ENCODE results near the gene TTC3. TPM values are rescaled to one million over a fixed set of nuclear protein-coding genes. Genes with fewer than 3 reads are reported as not detected.

The TTC3 gene
- total and polyA plus RNA-seq, 9 of the 15 experiments (the other 6 are each of a cell fraction or from before 2014, with no cell fraction given): 17.5 to 92.0 (median 59.5) TPM

- TF ChIP-seq ZNF75A (CRISPR knock-in tag; IDR thresholded peaks at IDR 0.05): no peak
- 0 out of 2 replicates have a peak, but pooled peaks have one; percentile 29 for TF ChIP-seq CGGBP1 (CRISPR knock-in tag; IDR thresholded peaks at IDR 0.05)
- no peak for TF ChIP-seq XRCC5 (IDR thresholded peaks at IDR 0.05; ENCODE audit: low read depth, low read length)
- TF ChIP-seq TRIM25 (IDR thresholded peaks at IDR 0.05; ENCODE audit: borderline replicate concordance): 0 out of 2 replicates have a peak, but pooled peaks have one; percentile 11
- TF ChIP-seq ZNF124 (CRISPR knock-in tag; IDR thresholded peaks at IDR 0.05): no peak
- TF ChIP-seq HDAC2 (IDR thresholded peaks at IDR 0.05): 0 out of 2 replicates have a peak, but pooled peaks have one; percentile 22
- TF ChIP-seq ARID1B (IDR thresholded peaks at IDR 0.05): no peak
- TF ChIP-seq MXD1 (CRISPR knock-in tag; IDR thresholded peaks at IDR 0.05; ENCODE audit: borderline replicate concordance, poor library complexity, severe bottlenecking): no peak
- no peak for TF ChIP-seq MXI1 (IDR thresholded peaks at IDR 0.05; ENCODE audit: low read depth, low read length)
- TF ChIP-seq IRF9 (tag; IDR thresholded peaks at IDR 0.05): peak; percentile 30; the same call in 1 of the 2 replicates
- TF ChIP-seq TRIM28 (IDR thresholded peaks at IDR 0.05): no peak
- 0 out of 2 replicates have a peak, but pooled peaks have one; percentile 11 for TF ChIP-seq ATF7 (IDR thresholded peaks at IDR 0.05)
- no peak for TF ChIP-seq FOXM1 (IDR thresholded peaks at IDR 0.05; ENCODE audit: low read depth)
- no peak for TF ChIP-seq FOXM1 (CRISPR knock-in tag; IDR thresholded peaks at IDR 0.05; ENCODE audit: low read depth)
- no peak for TF ChIP-seq RBFOX2 (IDR thresholded peaks at IDR 0.05; ENCODE audit: low read depth, low read length)
- TF ChIP-seq MAZ (CRISPR knock-in tag; conservative IDR thresholded peaks at IDR 0.05 in 1 of 2, IDR thresholded peaks at IDR 0.05 in 1 of 2): 0 out of 4 replicates have a peak, but pooled peaks of 1 of the 2 experiments have one; percentile 46
- no peak for TF ChIP-seq ZNF668 (CRISPR knock-in tag; IDR thresholded peaks at IDR 0.05)
- no peak for TF ChIP-seq FOS (IDR thresholded peaks at IDR 0.05; ENCODE audit: extremely low read depth, insufficient read length)
- no peak for TF ChIP-seq TSHZ1 (CRISPR knock-in tag; IDR thresholded peaks at IDR 0.05)
- TF ChIP-seq RBM14 (IDR thresholded peaks at IDR 0.05; ENCODE audit: borderline replicate concordance, insufficient read depth, low read depth, low read length): no peak
- TF ChIP-seq ZNF263 (CRISPR knock-in tag; IDR thresholded peaks at IDR 0.05; ENCODE audit: borderline replicate concordance): peak; percentile 69; the same call in 1 of the 2 replicates
These were observed 1.3 kb upstream of the TTC3 start (continued) for GRCh38 chr21:37071561-37072273.
